Activated naive CD4-positive, alpha-beta T cell treated with anti-CD3 and anti-CD28 coated beads for 36 hours (primary cell): Measurements from ENCODE around the gene SLC38A8. TPM values are rescaled to one million over a fixed set of nuclear protein-coding genes. Genes with fewer than 3 reads are reported as not detected.
A peak's percentile ranks its signal among the peaks of the same experiment; 100 is the strongest.

Experiments
- CTCF ChIA-PET: fragments of 350-600 bp; sonication (Branson Sonifier 250); formaldehyde crosslinking; loops from one replicate; lab custom pipeline; 2021; ENCODE audit warnings: antibody characterized with exemption; lab: Charles Lee
- DNase-seq: peaks from one replicate; pipeline ENCODE4 v3.0.0-alpha.2; 2020
- H3K27ac Mint-ChIP-seq: one replicate; pipeline ENCODE4 v1.8.0; 2021; ENCODE audit warnings: mild to moderate bottlenecking, mixed read lengths
- H3K27me3 Mint-ChIP-seq: one replicate; pipeline ENCODE4 v1.8.0; 2021; ENCODE audit warnings: low read depth, mixed read lengths
- H3K36me3 Mint-ChIP-seq: one replicate; pipeline ENCODE4 v1.8.0; 2021; ENCODE audit warnings: low read depth, mixed read lengths
- H3K4me1 Mint-ChIP-seq: one replicate; pipeline ENCODE4 v1.8.0; 2021; ENCODE audit warnings: low read depth, mixed read lengths
- H3K4me3 Mint-ChIP-seq: one replicate; pipeline ENCODE4 v1.8.0; 2021; ENCODE audit warnings: mild to moderate bottlenecking, moderate library complexity, mixed read lengths
- H3K9me3 Mint-ChIP-seq: one replicate; pipeline ENCODE4 v1.8.0; 2021; ENCODE audit warnings: mixed read lengths
- intact Hi-C: fragments of 100-400 bp; cut with micrococcal nuclease; formaldehyde crosslinking; loops from one replicate; pipeline ENCODE4 v1.15.1; 2023
- total RNA-seq, 2 experiments: library from RNA; stranded (reverse); gene quantifications; one replicate each; pipeline ENCODE4 v1.2.3, GENCODE V29; 2021

The SLC38A8 gene
- total RNA-seq, 2 experiments from 2014 or later: not detected

DNA sequence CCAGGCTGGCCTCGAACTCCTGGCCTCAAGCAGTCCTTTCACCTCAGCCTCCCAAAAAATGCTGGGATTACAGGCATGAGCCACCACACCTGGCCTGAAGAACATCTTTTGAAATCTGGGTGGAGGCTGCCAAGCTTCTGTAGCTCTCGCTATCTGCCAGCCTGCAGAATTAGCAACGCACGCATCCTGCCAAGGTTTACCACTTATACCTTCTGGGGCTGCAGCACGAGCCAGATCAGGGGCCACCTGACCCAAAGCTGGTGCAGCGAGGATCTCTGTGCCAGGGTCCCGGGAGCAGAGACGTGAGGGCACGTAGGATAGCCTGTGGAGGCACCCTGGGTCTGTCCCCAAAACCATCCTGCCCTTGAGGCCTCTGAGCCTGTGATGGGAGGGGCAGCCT lies 22.2 kb downstream of the SLC38A8 start:
- H3K4me3 Mint-ChIP-seq: no peak overlapping the region
- no peaks in the 10 kb centered on the region for H3K4me1 Mint-ChIP-seq
- no peak for DNase-seq
- CTCF ChIA-PET: no interaction called here
- intact Hi-C loops: no loop called here
- H3K36me3 Mint-ChIP-seq: peaks cover 1% of the 10 kb centered on the region
- H3K27ac Mint-ChIP-seq: no peak overlapping the region
- peaks cover 9% of the 10 kb centered on the region for H3K27me3 Mint-ChIP-seq
- peaks cover 13% of the 10 kb centered on the region for H3K9me3 Mint-ChIP-seq

DNA sequence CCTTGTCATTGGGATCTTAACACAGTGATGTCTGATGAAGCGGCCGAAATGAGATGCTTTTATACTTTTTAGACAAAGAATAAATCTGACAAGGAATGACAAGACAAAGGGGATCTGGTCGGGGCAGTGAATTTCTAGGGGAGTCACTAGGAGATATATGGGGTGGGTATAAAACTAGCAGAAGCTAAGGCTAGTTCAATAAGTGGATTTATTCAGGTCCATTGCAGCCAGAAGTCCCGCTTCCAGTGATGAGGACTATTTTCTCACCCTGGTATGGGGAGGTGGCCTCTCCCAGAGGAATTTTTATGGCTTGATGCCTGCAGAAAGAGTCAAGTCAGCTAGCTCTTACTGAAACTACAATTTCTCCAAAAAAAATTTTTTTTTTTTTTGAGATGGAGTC lies 23.9 kb downstream of the SLC38A8 start:
- H3K27ac Mint-ChIP-seq: no peak overlapping the region
- H3K27me3 Mint-ChIP-seq: peaks cover 9% of the 10 kb centered on the region
- H3K9me3 Mint-ChIP-seq: peaks cover 13% of the 10 kb centered on the region
- no peak for DNase-seq
- CTCF ChIA-PET: interaction anchor here (0.6 kb wide), 1 partner anchor 52 kb away, joined by 3 read pairs; no protein-coding TSS in a partner anchor
- no peak overlapping the region for H3K4me3 Mint-ChIP-seq
- intact Hi-C loops: no loop called here
- peaks cover 1% of the 10 kb centered on the region for H3K36me3 Mint-ChIP-seq
- H3K4me1 Mint-ChIP-seq: peaks cover 9% of the 10 kb centered on the region

DNA sequence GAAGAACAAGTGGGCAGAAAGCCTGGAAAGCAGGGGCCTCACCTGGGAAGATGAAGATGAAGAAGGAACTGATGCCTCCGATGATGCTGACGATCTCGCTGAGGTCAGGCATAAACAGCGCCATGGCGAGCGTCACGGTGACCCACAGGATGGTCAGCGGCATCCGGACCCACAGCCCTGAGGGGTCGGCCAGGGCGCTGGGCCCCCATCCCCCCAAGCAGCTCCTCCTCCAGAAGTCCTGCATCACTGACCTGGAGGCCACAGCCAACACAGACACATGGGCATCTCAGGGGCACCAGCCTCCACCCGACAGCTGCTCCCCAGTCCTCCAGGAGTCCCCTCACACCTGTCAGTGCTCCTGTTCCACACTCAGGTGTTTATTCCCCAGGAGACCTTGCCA lies 26.1 kb downstream of the SLC38A8 start:
- CTCF ChIA-PET: no interaction called here

DNA sequence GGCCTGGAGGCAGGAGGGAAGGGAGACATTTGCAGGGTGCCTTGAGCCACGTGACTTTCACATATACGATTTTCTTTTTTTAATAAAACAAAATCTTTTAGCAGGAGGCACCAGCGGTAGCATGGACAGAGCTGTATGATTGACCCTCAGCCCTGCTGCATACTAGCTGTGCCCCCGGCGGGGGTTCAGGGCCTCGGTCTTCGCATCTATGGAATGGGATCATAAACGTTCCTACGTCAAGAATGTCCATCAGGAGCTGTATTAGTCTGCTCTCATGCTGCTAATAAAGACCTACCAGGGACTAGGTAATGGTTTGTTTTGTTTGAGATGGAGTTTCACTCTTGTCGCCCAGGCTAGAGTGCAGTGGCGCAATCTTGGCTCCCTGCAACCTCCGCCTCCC lies 27.2 kb downstream of the SLC38A8 start:
- H3K27ac Mint-ChIP-seq: no peak overlapping the region
- H3K36me3 Mint-ChIP-seq: no peaks in the 10 kb centered on the region
- DNase-seq: no peak
- peaks cover 4% of the 10 kb centered on the region for H3K9me3 Mint-ChIP-seq
- CTCF ChIA-PET: interaction anchor here (0.6 to 1.7 kb wide), 2 partner anchors 59 to 937 kb away, joined by 4 to 6 read pairs; no protein-coding TSS in a partner anchor
- intact Hi-C loops: no loop called here
- no peak overlapping the region for H3K4me3 Mint-ChIP-seq
- H3K4me1 Mint-ChIP-seq: peaks cover 9% of the 10 kb centered on the region
- peaks cover 3% of the 10 kb centered on the region for H3K27me3 Mint-ChIP-seq

More for the DNA sequence above, 26.1 kb downstream of the SLC38A8 start:
- Mint-ChIP-seq H3K27ac (no peak overlapping the region), H3K27me3 (peaks cover 6% of the 10 kb centered on the region), H3K9me3 (peaks cover 11% of the 10 kb centered on the region), H3K4me1 (peaks cover 9% of the 10 kb centered on the region), H3K4me3 (no peak overlapping the region), H3K36me3 (peaks cover 1% of the 10 kb centered on the region)
- DNase-seq: no peak
- intact Hi-C loops: no loop called here

DNA sequence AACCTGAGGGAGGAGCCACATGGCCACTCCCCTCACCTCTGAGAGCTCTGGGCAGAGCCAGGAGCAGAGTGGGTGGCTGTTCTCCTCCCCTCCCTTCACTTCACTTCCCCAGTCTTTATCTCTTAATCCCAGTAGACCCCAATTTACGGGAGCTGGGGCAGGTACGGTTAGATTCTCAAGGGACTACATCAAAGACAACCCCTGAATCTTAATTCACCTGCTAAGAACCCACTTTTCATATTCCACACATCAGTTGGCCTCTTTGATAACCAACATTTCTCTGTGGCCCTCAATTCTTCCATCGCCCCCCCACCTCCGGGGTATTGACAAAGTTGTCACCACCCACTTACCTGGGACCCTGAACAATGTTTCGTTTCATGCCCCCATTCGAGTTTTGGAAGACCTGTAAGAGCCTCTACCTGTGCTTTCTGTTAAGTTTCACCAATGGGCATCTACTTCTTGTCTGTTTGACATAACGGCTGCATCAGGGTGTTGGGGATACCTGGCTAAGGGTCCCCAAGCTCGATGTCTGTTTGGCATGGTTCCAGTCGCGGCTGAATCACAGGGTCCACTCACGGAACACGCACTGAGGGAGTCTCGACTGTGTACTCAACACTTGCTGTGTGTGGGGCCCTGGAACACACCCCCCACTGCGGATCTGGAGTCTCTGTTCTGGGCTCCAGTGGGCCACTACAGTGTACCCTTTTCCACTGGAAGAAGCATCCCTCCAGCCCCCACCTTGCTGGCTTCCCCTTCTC lies 27.8 kb downstream of the SLC38A8 start:
- Mint-ChIP-seq H3K27ac (no peak overlapping the region), H3K4me3 (no peak overlapping the region), H3K9me3 (peaks cover 4% of the 10 kb centered on the region), H3K4me1 (peaks cover 9% of the 10 kb centered on the region), H3K36me3 (no peaks in the 10 kb centered on the region), H3K27me3 (peaks cover 3% of the 10 kb centered on the region)
- DNase-seq: no peak
- CTCF ChIA-PET: interaction anchor here (1.0 to 1.7 kb wide), 3 partner anchors 25 to 58 kb away, joined by 3 to 6 read pairs (median 6); no protein-coding TSS in a partner anchor
- intact Hi-C loops: no loop called here

DNA sequence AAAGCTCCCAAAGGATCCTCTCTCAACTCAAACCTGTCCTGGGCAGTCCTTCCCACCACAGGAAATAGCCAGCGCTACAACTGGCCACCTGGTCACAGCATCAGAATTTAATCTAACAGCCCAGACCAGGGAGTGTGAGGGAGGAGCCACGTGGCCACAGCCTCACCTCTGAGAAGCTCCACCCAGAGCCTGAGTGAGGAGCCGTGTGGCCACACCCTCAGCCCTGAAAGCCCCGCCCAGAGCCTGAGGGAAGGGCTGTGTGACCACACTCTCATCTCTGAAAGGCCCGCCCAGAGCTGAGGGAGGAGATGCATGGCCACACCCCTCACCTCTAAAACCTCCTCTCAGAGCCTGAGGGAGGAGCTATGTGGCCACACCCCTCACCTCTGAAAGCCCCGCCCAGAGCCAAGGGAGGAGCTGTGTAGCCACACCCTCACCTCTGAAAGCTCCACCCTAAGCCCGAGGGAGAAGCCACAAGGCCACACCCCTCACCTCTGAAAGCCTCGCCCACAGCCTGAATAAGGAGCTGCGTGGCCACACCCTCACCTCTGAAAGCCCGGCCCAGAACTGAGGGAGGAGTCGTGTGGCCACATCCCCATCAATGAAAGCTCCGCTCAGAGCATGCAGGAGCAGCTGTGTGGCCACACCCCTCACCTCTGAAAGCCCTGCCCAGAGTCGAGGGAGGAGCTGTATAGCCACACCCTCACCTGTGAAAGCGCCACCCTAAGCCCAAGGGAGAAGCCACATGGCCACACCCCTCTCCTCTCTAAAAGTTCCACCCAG lies 28.6 kb downstream of the SLC38A8 start:
- CTCF ChIA-PET: interaction anchor here (0.6 to 1.7 kb wide), 5 partner anchors 13 to 66 kb away, joined by 3 to 7 read pairs (median 6); no protein-coding TSS in a partner anchor
- no peak overlapping the region for H3K27ac Mint-ChIP-seq
- intact Hi-C loops: no loop called here
- H3K4me1 Mint-ChIP-seq: peaks cover 9% of the 10 kb centered on the region
- no peaks in the 10 kb centered on the region for H3K36me3 Mint-ChIP-seq
- H3K27me3 Mint-ChIP-seq: no peaks in the 10 kb centered on the region
- DNase-seq: peak; percentile 80
- H3K9me3 Mint-ChIP-seq: peaks cover 4% of the 10 kb centered on the region
- H3K4me3 Mint-ChIP-seq: no peak overlapping the region

DNA sequence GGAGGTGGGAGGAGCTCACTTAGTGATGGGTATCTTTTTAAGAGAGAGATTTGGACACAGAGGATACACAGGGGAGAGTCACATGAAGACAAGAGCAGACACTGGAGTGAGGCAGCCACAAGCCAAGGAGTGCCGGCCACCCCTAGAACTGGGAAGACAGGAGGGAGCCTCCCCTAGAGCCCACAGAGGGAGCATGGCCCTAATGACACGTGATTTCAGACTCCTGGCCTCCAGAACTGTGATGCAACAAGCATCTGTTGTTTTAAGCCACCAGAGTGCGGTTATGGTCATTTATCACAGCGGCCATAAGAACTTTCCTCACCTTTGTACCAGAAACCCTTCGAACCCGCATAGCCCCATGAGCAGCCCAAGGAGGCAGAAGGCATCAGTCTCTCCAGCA lies 33.3 kb downstream of the SLC38A8 start:
- no peak for DNase-seq
- Mint-ChIP-seq H3K36me3 (no peaks in the 10 kb centered on the region), H3K9me3 (no peaks in the 10 kb centered on the region), H3K27ac (no peak overlapping the region), H3K4me3 (no peak overlapping the region), H3K27me3 (no peaks in the 10 kb centered on the region), H3K4me1 (peaks cover 3% of the 10 kb centered on the region)
- intact Hi-C loops: no loop called here
- CTCF ChIA-PET: no interaction called here

DNA sequence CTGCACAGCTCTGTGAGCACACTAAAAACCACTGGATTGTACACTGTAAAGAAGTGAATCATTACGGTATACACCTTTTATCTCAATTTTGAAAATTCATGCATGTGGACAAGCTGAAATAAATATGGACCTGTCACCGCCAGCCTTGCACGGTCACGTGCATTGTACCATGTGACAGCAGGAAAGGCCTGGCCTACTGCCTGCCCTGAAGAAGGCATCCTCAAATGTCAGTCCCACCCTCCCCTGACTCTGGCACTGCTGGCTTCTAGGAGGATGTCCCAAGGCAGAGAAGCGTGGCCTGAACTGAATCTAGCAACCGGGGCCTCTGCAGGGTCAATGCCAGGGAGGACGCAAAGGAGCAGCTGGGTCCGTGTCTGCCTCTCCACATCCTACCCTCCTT lies 34.6 kb downstream of the SLC38A8 start:
- Mint-ChIP-seq H3K36me3 (no peaks in the 10 kb centered on the region), H3K27me3 (no peaks in the 10 kb centered on the region), H3K4me3 (no peak overlapping the region), H3K27ac (no peak overlapping the region), H3K9me3 (no peaks in the 10 kb centered on the region), H3K4me1 (no peaks in the 10 kb centered on the region)
- CTCF ChIA-PET: no interaction called here
- intact Hi-C loops: no loop called here
- DNase-seq: no peak

DNA sequence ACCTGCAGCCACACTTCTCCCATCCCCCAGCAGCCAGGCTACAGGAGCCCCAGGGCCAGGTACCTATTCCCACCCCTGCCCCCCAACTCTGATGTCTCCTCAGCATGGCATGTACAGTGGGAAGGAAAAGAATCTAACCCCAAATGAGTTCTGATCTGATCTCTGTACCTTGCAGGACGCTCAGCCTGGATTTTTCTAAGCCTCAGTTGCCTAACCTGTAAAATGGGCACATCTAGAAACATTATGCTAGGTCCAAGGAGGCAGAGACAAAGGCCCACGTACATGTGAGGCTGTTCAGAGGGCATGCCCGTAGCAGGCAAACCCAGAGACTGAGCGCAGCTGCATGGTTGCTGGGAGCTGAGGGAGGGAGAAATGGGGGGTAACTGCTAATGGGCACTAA lies 35.1 kb downstream of the SLC38A8 start:
- no peak overlapping the region for H3K27ac Mint-ChIP-seq
- DNase-seq: no peak
- no peaks in the 10 kb centered on the region for H3K27me3 Mint-ChIP-seq
- no peak overlapping the region for H3K4me3 Mint-ChIP-seq
- no peaks in the 10 kb centered on the region for H3K36me3 Mint-ChIP-seq
- CTCF ChIA-PET: no interaction called here
- H3K4me1 Mint-ChIP-seq: no peaks in the 10 kb centered on the region
- intact Hi-C loops: no loop called here
- no peaks in the 10 kb centered on the region for H3K9me3 Mint-ChIP-seq

DNA sequence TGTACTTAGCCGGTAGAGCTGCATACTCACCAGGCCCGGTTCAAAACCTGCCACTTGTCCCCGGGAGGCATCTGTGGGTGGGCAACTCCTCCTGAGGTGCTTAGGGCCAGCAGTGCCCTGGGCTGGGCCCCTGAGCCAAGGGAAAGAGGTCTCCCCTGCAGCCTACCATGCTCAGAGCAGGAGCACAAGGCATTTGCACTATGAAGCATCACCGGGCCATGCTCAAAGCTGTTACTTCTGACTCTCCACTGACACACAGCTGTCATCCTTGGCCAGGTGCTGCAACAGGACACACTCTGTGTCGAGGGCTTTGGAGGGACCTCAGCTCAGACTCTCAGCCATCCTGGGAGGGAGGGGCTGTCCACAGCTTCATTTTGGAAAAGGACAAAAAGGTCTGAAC lies 37.2 kb downstream of the SLC38A8 start:
- H3K27ac Mint-ChIP-seq: no peak overlapping the region
- CTCF ChIA-PET: no interaction called here
- DNase-seq: no peak
- intact Hi-C loops: no loop called here
- no peaks in the 10 kb centered on the region for H3K4me1 Mint-ChIP-seq
- H3K9me3 Mint-ChIP-seq: no peaks in the 10 kb centered on the region
- no peak overlapping the region for H3K4me3 Mint-ChIP-seq
- no peaks in the 10 kb centered on the region for H3K36me3 Mint-ChIP-seq
- H3K27me3 Mint-ChIP-seq: no peaks in the 10 kb centered on the region

DNA sequence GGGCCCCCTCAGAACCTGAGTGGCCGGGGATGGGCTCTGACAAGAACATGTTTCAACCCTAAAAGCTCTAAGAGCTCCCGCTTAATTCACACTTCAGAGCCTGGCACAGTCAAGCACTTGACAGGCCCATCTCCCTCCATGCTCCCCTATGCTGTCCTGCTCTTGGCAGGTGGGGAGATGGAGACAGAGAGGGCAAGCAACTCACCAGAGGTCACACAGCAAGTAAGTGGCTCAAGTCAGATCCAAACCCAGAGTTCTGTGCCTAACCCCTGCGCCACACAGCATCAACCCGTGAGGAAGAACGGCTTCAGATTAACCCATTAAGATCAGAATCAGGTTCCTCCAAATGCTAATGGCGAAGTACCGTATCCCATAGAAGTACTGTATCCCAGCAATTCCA lies 38.2 kb downstream of the SLC38A8 start:
- no peak for DNase-seq
- H3K4me3 Mint-ChIP-seq: no peak overlapping the region
- no peaks in the 10 kb centered on the region for H3K27me3 Mint-ChIP-seq
- CTCF ChIA-PET: no interaction called here
- no peaks in the 10 kb centered on the region for H3K36me3 Mint-ChIP-seq
- no peaks in the 10 kb centered on the region for H3K4me1 Mint-ChIP-seq
- H3K9me3 Mint-ChIP-seq: no peaks in the 10 kb centered on the region
- no peak overlapping the region for H3K27ac Mint-ChIP-seq
- intact Hi-C loops: no loop called here

DNA sequence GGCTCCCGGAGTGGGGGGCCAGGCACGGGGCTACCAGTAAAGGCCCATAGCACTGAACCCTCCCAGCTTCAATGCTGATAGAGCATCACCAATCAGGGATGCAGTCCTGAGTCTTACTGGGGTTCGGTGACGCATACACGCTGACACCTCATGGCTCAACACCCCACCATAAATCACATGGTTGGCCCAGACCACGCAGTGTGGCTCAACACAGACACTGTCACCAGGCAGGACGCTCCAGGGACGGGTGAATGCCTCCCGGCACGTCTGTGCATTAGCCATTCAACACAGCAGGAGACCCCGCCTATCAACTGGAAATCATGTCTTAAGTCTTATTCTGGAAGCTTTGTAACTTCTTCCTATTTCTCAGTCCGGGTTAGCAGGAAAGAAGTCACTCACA lies 39.6 kb downstream of the SLC38A8 start:
- intact Hi-C loops: no loop called here
- no peak for DNase-seq
- H3K36me3 Mint-ChIP-seq: no peaks in the 10 kb centered on the region
- no peaks in the 10 kb centered on the region for H3K4me1 Mint-ChIP-seq
- CTCF ChIA-PET: no interaction called here
- no peak overlapping the region for H3K27ac Mint-ChIP-seq
- no peaks in the 10 kb centered on the region for H3K27me3 Mint-ChIP-seq
- no peaks in the 10 kb centered on the region for H3K9me3 Mint-ChIP-seq
- H3K4me3 Mint-ChIP-seq: no peak overlapping the region
